HG03025 (cell line): ENCODE data around the gene FHAD1.
"Not testable (repeated sequence)": the region's sequence is repeated elsewhere in the genome, so short reads cannot be mapped to it uniquely, and the experiment has no call there.

Experiments used
- ATAC-seq: cut with Tn5 transposase; IDR thresholded peaks from one replicate; pipeline ENCODE4 v1.9.1; 2021; ENCODE audit warnings: mild to moderate bottlenecking, moderate library complexity; ENCODE audit not compliant: unreplicated experiment, low FRiP score

The FHAD1 gene

DNA sequence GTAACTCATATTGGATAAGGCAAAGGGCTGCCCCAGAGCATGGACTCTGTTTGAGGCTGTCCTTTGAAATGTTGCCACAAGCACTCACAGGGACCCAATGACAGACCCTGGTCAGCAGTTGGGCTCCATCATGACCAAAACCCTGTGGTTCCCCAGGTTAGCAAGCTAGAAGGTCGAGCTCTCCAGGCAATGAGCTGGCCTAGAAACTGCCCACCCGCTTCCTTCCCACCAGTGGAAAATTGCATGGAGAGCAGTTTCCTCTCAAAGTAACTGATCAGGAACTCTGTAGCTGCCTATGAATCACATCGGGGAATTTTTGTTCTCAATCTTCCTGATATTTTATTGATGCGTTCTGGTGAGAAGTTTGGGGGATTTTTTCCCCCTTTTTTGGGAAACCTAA lies 52.8 kb downstream of the FHAD1 start:
- no peak for ATAC-seq

DNA sequence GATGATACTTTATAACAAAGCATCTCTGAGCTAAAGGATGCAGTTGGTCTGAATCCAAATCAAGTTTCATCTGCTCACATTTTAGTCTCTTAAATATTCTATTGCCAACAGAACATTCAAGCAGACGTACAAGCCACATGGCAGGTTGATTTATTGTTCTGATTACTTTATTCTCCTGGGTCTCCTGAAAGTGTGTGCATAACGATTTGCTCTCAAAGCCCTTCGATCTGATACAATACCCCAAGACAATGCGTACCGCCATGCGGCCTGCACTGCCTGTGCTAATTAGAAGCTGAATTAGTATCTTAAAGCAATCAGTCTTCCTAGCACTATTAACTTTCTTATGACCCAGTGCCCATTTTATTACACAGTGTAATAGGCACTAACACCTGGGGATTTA lies 56.9 kb downstream of the FHAD1 start:
- no peak for ATAC-seq

DNA sequence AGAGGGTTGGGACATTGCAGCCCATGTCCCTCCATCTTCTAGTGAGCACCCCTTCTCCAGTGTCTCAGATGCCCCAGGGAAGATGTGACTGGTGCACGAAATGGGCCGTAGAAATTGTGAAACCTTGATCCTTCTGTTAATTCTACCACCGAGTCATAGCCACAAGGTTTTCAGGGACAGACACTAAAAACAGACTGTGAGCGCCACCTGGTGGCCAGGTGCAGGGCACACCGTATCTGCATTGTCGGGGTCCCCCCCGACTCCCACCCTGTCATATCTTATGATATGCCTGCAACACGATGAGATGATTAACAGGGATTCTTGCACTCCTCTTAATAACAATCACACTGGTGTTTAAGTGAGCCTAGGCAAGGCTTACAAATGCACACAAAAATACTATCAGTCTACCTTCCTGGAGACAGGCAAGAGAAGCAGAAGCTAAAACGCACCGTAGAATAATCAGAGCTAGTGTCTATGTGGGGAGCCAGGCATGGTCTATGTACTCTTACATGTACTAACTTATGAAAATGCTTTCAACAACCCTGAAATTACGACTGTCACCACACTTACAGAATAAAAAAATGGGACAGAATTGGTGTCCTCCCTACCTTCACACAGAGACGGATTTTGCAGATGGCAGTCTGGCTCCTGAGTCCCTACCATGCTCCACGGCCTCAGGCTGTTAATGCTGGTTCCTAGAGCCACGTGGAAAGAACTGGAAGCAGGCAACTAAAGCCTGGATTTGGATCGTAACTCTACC lies 57.9 kb downstream of the FHAD1 start:
- ATAC-seq = no peak

DNA sequence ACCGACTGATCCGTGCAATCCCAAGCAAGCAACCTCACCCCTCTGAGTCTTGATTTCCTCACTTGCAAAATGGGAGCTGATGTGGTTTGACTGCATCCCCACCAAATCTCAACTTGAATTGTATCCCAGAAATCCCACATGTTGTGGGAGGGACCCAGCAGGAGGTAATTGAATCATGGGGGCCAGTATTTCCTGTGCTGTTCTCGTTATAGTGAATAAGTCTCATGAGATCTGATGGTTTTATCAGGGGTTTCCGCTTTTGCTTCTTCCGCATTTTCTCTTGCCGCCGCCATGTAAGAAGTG lies 58.4 kb downstream of the FHAD1 start:
- no peak for ATAC-seq

DNA sequence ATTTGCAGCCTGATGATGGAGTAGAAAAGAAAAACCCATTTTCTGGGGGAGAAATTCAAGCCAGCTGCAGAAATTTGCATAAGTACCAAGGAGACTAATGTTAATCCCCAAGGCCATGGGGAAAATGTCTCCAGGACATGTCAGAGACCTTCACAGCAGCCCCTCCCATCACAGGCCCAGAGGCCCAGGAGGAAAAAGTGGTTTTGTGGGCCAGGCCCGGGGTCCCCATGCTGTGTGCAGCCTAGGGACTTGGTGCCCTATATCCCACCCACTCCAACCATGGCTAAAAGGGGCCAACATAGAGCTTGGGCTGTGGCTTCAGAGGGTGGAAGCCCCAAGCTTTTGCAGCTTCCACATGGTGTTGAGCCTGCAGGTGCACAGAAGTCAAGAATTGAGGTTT lies 59.3 kb downstream of the FHAD1 start:
- ATAC-seq = not testable (repeated sequence)

DNA sequence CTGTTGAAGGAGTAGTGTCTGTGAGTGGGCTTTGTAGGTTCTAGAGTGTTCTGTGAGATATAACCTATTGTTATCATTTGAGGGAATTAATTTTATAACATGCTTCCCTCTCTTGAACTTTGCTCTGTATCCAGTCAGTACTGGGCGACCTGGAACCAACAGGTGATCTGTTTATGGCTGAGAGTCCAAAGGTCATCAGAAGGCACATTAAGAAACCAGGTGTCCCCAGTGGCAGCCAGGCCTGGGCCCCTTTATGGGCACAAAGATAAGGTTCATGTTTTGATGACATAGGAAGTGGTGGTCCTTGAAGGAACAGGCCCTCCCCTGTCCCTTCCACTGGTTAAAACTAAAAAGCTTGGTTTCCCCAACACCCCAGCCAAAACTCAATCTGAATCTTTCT lies 61.1 kb downstream of the FHAD1 start:
- no peak for ATAC-seq

DNA sequence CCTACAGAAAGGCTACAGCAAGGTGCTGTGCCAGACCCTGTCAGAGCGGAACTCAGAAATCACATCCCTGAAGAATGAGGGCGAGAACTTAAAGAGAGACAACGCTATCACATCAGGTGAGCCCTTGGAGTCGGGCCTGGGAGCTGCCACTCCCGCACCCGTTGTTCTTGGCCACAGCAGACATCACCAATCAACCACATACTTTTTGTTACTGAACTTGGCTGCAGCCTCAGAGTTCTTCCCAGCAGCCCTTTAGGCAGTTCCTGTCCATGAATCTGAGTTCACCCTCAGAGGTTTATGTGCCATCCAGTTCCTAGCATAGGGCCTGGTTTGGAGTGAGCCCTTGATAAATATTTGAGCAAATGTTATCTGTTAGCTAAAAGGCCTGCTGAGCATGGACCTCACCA lies 61.6 kb downstream of the FHAD1 start:
- no peak for ATAC-seq

DNA sequence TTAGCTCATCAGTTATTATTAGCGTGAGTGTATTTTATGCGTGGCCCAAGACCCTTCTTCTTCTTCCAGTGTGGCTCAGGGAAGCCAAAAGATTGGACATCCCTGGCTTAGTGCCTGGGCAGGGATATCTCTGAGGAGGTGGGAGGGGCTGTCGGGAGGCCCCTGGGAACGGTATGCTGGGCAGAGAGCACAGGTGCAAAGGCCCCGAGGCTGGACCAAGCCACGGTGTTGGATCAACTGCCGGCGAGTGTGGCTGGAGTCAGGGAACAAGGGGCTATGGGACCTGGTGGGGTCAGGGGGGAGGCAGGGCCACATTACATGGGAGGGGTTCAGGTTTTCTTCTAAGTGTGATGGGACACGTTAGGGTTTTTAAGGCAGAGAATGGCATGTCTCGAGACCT lies 62.7 kb downstream of the FHAD1 start:
- no peak for ATAC-seq

DNA sequence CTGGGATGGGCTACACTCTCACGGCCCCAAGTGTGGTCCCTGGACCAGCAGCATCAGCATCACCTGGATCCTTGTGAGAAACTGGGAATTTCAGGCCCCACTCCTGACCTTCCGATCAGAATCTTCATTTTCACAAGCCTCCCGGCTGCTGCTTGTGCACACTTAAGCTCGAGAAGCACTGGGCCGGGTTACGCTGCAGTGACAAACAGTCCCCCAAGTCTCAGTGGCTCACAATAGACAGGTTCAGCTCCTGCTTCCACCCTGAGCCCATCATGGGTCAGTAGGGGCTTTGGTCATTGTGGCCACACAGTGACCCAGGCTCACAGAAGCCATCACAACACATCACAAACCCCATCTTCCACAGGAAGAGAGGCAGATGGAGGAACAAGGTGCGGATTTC lies 63.5 kb downstream of the FHAD1 start:
- ATAC-seq = no peak

DNA sequence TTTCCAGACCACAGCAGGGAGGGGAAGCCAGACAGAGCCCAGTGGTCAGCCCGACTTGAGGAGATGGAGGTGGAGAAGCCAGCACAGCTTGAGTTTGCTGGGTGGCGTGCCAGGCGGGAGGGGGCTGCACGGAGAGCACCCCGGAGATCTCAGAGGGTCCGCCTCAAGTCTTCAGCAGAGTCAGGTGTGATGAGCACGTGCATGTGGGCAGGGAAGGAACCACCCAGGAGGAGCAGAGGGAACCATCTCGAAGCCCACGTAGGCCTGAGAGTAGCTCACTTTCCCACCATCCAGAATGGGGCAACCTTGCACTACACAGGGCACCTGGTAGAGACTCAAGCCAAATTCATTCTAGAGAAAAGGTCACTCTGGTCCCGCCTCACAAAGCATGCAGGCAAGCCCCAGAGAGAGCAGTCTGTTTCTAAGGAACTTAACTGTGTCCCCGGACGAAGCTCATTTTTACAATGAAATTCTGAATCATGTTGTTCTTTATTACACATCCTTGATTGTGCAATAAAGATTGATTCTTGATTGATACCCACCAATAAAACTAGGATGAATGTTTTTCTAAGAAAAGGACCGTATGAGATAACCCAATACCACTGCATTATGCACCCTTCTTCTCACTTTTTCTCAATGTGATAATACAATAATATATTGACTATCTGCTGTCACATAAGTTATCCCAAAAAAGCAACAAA lies 64.2 kb downstream of the FHAD1 start:
- ATAC-seq = no peak

DNA sequence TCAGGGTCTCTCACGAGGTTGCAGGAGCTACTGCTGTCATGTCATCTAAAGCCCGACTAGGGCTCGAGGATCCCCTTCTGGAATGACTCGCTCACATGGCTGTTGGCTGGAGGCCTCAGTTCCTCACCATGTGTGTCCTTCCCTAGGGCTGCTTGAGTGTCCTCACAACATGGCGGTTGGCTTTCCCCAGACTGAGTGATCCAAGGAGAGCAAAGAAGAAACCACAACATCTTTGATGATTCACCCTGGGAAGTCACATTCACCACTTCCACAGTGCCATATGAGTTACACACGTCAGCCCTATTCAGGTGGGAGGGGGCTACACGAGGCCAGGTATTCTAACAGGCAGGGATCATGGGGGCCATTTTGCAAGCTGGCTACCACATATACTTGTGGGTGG lies 64.9 kb downstream of the FHAD1 start:
- no peak for ATAC-seq

DNA sequence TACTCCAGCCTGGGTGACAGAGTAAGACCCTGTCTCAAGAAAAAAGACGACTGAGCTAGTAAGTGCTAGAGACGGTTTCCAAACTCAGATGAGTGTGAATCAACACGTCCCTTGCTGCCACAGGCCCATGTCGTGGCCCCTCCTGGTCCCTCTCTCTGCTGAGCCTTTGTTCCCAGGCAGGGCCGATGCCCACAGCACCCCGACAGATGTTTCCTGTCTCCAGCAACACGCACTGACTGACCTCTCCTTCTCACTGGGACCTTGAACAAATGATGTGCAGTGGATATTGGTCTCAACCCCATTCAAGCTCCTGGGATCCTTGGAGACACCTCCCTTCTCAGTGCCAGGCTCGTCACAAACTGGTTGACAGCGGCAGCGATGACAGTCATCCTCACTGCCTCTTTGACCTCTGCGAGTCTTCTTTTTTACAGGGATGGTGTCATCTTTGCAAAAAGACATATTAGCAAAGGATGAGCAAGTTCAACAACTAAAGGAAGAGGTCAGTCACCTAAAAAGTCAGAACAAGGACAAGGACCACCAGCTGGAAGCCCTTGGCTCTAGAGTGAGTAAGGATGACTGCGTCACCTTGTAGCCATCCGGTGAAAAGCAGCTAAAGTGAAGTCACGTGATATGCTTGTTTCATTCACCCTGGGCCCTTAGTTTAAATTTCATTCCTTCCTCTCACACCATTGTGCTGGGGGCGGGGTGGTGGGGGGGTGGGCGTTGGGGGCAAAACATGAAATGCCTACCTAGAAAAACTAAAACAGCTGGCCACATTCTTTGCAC lies 65.8 kb downstream of the FHAD1 start:
- no peak for ATAC-seq

DNA sequence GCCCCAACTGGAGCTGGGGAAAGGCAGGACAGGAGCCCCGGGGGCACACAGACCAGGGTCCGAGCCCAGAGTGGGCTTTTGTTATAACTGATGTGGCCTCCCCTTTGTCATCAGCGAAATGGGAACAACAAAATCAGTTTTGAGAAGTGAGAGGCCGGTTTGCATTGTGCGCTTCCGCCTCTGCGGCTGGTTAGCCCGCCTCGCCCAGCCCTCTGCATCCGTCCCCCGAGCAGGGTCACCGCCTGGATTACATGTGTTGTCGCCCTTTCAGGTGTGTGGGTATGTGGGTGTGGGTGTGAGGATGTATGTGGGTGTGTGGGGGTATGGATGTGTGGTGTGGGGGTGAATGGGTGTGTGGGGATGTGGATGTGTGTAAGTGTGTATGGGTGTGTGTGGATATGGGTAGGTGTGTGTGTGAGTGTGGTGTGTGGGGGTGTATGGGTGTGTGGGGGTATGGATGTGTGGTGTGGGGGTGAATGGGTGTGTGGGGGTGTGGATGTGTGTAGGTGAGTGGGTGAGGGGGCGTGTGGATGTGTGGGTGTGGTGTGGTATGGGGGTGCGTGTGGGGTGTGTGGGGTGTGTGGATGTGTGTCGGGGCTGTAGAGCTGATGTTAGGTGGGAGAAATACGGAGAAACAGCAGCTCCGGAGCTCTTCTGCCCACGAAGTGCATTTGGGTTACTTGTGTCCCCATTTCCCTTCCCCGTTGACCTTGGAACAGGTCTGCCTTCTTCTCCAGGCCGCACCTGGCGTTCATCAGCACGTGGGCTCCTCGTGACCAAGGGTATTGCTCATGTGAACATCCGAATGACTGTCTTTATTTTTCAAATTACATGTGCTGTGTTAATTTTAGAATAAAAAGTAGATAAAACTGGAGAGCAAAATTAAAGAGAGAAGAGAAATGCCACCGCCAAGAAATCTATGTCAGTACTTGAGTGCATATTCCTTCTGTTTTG lies 67.6 kb downstream of the FHAD1 start:
- ATAC-seq = no peak

DNA sequence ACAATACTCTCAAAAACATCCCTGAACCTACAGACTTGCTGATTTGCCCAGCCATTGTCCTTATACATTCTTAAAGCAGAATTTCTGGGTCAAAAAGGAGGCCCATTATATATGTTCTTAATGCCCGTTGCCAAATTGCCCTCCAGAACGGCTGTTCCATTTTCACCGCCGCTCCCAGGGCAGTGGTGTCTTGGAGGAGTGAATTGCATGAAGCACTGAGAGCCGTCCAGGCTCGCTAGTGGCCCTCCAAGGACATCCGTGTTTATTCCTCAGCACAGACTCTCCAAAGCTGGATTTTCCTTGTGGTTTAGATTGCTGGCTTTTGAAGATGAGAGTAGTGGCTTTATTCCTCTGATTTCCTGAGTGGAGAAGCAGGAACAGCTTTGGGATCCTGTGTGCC lies 68.8 kb downstream of the FHAD1 start:
- ATAC-seq = no peak

DNA sequence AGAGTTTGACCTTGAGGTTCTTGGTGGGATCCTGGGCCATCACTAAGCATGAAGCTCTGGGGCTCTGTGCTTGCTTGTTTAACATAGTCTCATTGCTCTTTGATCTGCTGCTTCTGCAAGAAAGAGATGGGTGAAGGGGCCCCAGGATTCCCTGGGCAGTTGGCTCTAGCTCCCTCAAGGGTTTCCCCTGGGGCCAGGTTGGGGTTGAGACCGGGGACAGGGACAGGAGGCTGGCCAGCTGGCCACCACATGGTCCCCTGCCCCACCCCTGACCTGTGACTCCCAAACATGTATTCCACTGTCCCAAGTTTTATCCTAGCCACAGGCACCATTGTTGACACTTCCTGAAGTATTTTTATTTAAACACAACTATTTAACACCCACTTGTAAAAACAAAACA lies 69.5 kb downstream of the FHAD1 start:
- no peak for ATAC-seq

DNA sequence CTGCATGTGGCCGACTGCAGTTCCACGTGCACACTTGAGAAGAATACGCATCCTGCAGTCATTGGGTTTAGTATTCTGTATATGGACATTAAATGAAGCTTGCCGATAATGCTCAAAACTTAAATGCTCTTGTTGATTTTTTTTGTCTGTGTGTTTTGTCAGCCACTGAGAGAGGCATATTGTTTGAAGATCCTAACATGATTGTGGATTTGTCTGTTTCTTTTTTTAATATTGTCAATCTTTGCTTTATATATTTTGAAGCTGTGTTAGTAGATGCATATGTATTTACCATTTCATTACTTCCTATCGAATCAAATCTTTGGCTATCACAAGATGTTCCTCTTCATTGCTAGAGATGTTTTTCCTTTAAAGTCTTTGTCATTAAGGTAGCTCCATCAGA lies 73.2 kb downstream of the FHAD1 start:
- ATAC-seq = no peak

DNA sequence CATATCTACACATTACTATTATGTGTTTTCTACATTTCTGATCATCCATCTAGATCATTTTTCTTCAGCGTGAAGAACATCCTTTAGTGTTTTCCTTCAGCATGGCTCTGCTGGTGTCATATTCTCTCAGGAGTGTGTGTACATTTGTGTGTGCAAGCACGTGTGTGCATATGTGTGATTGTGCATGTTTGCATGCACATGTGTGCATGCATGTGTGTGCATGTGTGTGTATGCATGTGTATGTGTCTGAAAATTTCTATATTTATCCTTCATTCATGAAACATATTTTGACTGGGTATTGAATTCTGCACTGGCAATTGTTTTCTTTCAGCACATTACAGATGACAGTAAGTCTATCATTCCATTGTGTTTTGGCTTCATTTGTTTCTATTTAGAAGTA lies 74.6 kb downstream of the FHAD1 start:
- no peak for ATAC-seq

DNA sequence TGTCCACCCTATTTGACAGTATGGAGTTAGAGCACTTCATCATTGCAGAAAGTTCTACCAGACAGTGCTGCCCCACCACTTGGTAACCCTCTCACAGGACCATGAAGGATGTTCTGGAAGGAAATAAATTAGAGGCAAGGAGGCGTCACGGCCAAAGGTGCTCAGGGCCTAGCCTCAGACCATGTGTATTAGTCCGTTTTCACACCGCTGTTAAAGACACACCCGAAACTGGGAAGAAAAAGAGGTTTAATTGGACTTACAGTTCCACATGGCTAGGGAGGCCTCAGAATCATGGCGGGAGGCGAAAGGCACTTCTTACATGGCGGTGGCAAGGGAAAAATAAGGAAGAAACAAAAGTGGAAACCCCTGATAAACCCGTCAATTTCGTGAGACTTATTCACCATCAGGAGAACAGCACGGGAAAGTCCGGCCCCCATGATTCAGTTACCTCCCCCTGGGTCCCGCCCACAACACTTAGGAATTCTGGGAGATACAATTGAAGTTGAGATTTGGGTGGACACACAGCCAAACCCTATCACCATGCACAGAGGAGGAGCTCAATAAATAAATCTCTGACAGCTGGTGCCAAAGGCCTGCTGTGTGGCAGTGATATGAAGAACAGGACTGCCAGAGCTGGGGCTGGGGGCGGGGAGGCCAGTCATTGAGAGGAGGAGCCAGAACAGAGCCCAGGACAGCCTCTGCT lies 75.8 kb downstream of the FHAD1 start:
- ATAC-seq = no peak

DNA sequence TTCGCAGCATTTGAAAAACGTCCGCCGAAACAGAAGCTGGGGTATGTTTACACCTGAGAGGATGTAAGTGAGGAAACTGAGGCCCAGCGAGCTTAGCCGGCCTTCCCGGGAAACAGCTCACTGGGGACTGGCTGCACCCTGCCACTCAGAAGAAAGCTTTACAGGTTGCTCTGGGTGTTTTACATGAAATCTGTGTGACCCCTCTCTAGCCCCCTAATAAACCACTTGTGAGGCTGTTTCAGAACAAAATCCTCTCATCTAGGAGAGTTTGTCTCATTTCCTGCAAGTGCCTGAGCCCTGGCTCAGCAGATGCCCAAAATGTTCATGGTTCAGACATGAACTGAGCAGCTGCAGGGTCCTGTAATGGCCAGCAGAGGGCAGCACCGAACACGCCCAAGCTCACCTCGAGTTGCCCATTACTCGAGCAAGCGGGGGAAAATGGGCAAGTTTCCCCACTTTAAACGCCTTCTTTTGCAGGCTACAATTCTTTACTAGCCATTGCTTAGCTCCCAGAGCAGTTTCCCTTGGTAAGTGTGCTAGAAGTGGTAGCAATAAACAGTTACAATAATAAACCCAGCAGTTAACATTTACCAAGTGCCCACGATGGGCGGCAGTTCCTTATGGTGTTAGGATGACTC lies 76.4 kb downstream of the FHAD1 start:
- no peak for ATAC-seq
